Small intestine (tissue), 7 donors: Measurements from ENCODE around the gene ABCG4. TPM values are rescaled to one million over a fixed set of nuclear protein-coding genes. Genes with fewer than 3 reads are reported as not detected.
A peak's percentile ranks its signal among the peaks of the same experiment; 100 is the strongest.
"Not testable (repeated sequence)": the region's sequence is repeated elsewhere in the genome, so short reads cannot be mapped to it uniquely, and the experiment has no call there.

Source experiments
- DNase-seq, 2 donors: peaks; one replicate each; pipeline versions ENCODE4 v3.0.0 to v3.0.0-alpha.2; 2013
- FAIRE-seq: peaks from 2 replicates; lab custom pipeline; 2012; peaks lifted over from hg19 to GRCh38; lab: Jason Lieb, UNC
- H3K27ac ChIP-seq, 3 donors: one replicate each; pipeline ENCODE4 v1.5.1; 2013; ENCODE audit warnings: low read length in 2 of 3, mild to moderate bottlenecking in 2 of 3, control low read depth in 1 of 3, inconsistent platforms in 1 of 3, low read depth in 1 of 3, moderate library complexity in 1 of 3
- H3K27me3 ChIP-seq, 3 donors: one replicate each; pipeline ENCODE4 v1.6.1; 2013; ENCODE audit warnings: low read length in 3 of 3, inconsistent platforms in 1 of 3; ENCODE audit not compliant: control insufficient read depth in 3 of 3, insufficient read depth in 3 of 3
- H3K36me3 ChIP-seq, 3 donors: one replicate each; pipeline ENCODE4 v1.6.1; 2013; ENCODE audit warnings: low read length in 3 of 3, inconsistent platforms in 1 of 3, low read depth in 1 of 3, mild to moderate bottlenecking in 1 of 3, moderate library complexity in 1 of 3; ENCODE audit not compliant: control insufficient read depth in 3 of 3, insufficient read depth in 2 of 3
- H3K4me1 ChIP-seq, 3 donors: one replicate each; pipeline ENCODE4 v1.6.1; 2013; ENCODE audit warnings: low read length in 2 of 3, inconsistent platforms in 1 of 3, low read depth in 1 of 3, mild to moderate bottlenecking in 1 of 3, moderate library complexity in 1 of 3; ENCODE audit not compliant: control insufficient read depth in 3 of 3, insufficient read depth in 2 of 3
- H3K4me3 ChIP-seq, 3 donors: one replicate each; pipeline ENCODE4 v1.5.1; 2013; ENCODE audit warnings: low read length in 3 of 3, control low read depth in 1 of 3, inconsistent platforms in 1 of 3, low read depth in 1 of 3, mild to moderate bottlenecking in 1 of 3, moderate library complexity in 1 of 3
- H3K9me3 ChIP-seq, 2 donors: one replicate each; pipeline ENCODE4 v1.6.1; 2013; ENCODE audit warnings: low read depth in 1 of 2, low read length in 1 of 2; ENCODE audit not compliant: control insufficient read depth in 2 of 2, insufficient read depth in 1 of 2
- WGBS, 3 donors: extraction: QIAGEN DNeasy Blood & Tissue Kit; methylation state at CpG; one replicate each; pipeline ENCODE4 v1.1.7; 2013; 5-methylcytosine and 5-hydroxymethylcytosine counted together
- polyA plus RNA-seq, 4 donors: library from polyadenylated mRNA; stranded (reverse) in 3 of 4; unstranded in 1 of 4; fragments of 200-250 nt in 3 of 4; fragments of 120-200 nt in 1 of 4; gene quantifications; one replicate each; pipeline versions ENCODE4 v1.2.1 to v1.2.3, GENCODE V29; 2013
- donor health status: healthy with polysubstance abuse.
- donor health status: control.
- donor health status: control.
- donor health status: Bipolar disorder and iron deficiency.
- donor health status: healthy.

Gene ABCG4
- polyA plus RNA-seq, 4 donors = 0.27 to 0.73 (median 0.34) TPM; not detected in 1

- H3K36me3 ChIP-seq = peaks cover 2 to 67% (median 6%) of the 10 kb centered on the region in 3 donors
These were observed 29.4 kb downstream of the ABCG4 start for GRCh38 chr11:119178166-119178680.

GRCh38 chr11:119179342-119179741, 30.5 kb downstream of the ABCG4 start:
- Histone ChIP-seq H3K9me3 (no peaks in the 10 kb centered on the region), H3K4me1 (peaks cover 0 to 2% (median 0%) of the 10 kb centered on the region in 3 donors), H3K4me3 (no peak overlapping the region), H3K36me3 (peaks cover 2 to 65% (median 6%) of the 10 kb centered on the region in 3 donors), H3K27ac (no peak overlapping the region), H3K27me3 (no peaks in the 10 kb centered on the region)
- 92 to 94% (median 92%) methylated on average over 6 of the region's 6 CpGs for WGBS, 3 donors
- FAIRE-seq (no peak), DNase-seq (no peak)

More at GRCh38 chr11:119178166-119178680, 29.4 kb downstream of the ABCG4 start:
- H3K4me1 ChIP-seq = peaks cover 0 to 2% (median 0%) of the 10 kb centered on the region in 3 donors
- H3K27ac ChIP-seq = no peak overlapping the region
- H3K4me3 ChIP-seq = no peak overlapping the region
- DNase-seq (no peak), FAIRE-seq (no peak)
- no peaks in the 10 kb centered on the region for H3K27me3 ChIP-seq
- 63 to 84% (median 83%) methylated on average over 4 of the region's 4 CpGs for WGBS, 3 donors
- no peaks in the 10 kb centered on the region for H3K9me3 ChIP-seq

GRCh38 chr11:119179983-119180382, 31.1 kb downstream of the ABCG4 start:
- H3K9me3 ChIP-seq = no peaks in the 10 kb centered on the region
- no peak overlapping the region for H3K4me3 ChIP-seq
- no peak for DNase-seq
- no peak for FAIRE-seq
- peaks cover 0 to 59% (median 6%) of the 10 kb centered on the region in 3 donors for H3K36me3 ChIP-seq
- 90 to 97% (median 91%) methylated on average over 10 of the region's 10 CpGs for WGBS, 3 donors
- no peak overlapping the region for H3K27ac ChIP-seq
- no peaks in the 10 kb centered on the region for H3K27me3 ChIP-seq
- H3K4me1 ChIP-seq = peaks cover 0 to 3% (median 2%) of the 10 kb centered on the region in 3 donors

GRCh38 chr11:119180729-119181676, 32.2 kb downstream of the ABCG4 start:
- DNase-seq (no peak), FAIRE-seq (no peak)
- H3K27ac ChIP-seq = no peak overlapping the region
- H3K4me1 ChIP-seq = peaks cover 0 to 4% (median 2%) of the 10 kb centered on the region in 3 donors
- H3K4me3 ChIP-seq = no peak overlapping the region
- peaks cover 0 to 52% (median 3%) of the 10 kb centered on the region in 3 donors for H3K36me3 ChIP-seq
- no peaks in the 10 kb centered on the region for H3K27me3 ChIP-seq
- 85 to 90% (median 90%) methylated on average over 6 of the region's 6 CpGs for WGBS, 3 donors
- no peaks in the 10 kb centered on the region for H3K9me3 ChIP-seq

- Histone ChIP-seq H3K27ac (no peak overlapping the region), H3K4me3 (no peak overlapping the region), H3K4me1 (peaks cover 0 to 11% (median 2%) of the 10 kb centered on the region in 3 donors), H3K36me3 (peaks cover 0 to 50% (median 3%) of the 10 kb centered on the region in 3 donors), H3K9me3 (no peaks in the 10 kb centered on the region), H3K27me3 (no peaks in the 10 kb centered on the region)
- 48 to 83% (median 75%) methylated on average over 15 to 17 of the region's 17 CpGs for WGBS, 3 donors
- DNase-seq (no peak), FAIRE-seq (no peak)
These were observed 33.0 kb downstream of the ABCG4 start for GRCh38 chr11:119181677-119182412.

GRCh38 chr11:119184399-119184798, 35.5 kb downstream of the ABCG4 start:
- Histone ChIP-seq H3K4me1 (peaks cover 0 to 34% (median 2%) of the 10 kb centered on the region in 3 donors), H3K36me3 (peaks cover 0 to 57% (median 0%) of the 10 kb centered on the region in 3 donors)
- WGBS, 3 donors = 61 to 74% (median 73%) methylated on average over 9 of the region's 9 CpGs
- H3K27ac ChIP-seq, H3K27me3 ChIP-seq, FAIRE-seq, H3K9me3 ChIP-seq, DNase-seq, H3K4me3 ChIP-seq: not testable (repeated sequence)

- peak overlapping the region; percentile 12 to 62 (median 56) for H3K27ac ChIP-seq
- FAIRE-seq (no peak), DNase-seq (peak in 1 of 2 donors; percentile 55)
- 14 to 45% (median 21%) methylated on average over 12 to 15 of the region's 15 CpGs for WGBS, 3 donors
- H3K4me1 ChIP-seq = peaks cover 0 to 38% (median 4%) of the 10 kb centered on the region in 3 donors
- H3K9me3 ChIP-seq = no peaks in the 10 kb centered on the region
- H3K4me3 ChIP-seq = peak overlapping the region in 2 of 3 donors; percentile 51 to 54
- H3K36me3 ChIP-seq = peaks cover 0 to 57% (median 0%) of the 10 kb centered on the region in 3 donors
- H3K27me3 ChIP-seq = no peaks in the 10 kb centered on the region
These were observed 37.3 kb downstream of the ABCG4 start for GRCh38 chr11:119185981-119186634.
